Measurements from ENCODE around the gene CBARP. TPM values are rescaled to one million over a fixed set of nuclear protein-coding genes. Genes with fewer than 3 reads are reported as not detected.

CBARP gene
- polyA plus RNA-seq, 3 donors from 2014 or later = not detected

DNA sequence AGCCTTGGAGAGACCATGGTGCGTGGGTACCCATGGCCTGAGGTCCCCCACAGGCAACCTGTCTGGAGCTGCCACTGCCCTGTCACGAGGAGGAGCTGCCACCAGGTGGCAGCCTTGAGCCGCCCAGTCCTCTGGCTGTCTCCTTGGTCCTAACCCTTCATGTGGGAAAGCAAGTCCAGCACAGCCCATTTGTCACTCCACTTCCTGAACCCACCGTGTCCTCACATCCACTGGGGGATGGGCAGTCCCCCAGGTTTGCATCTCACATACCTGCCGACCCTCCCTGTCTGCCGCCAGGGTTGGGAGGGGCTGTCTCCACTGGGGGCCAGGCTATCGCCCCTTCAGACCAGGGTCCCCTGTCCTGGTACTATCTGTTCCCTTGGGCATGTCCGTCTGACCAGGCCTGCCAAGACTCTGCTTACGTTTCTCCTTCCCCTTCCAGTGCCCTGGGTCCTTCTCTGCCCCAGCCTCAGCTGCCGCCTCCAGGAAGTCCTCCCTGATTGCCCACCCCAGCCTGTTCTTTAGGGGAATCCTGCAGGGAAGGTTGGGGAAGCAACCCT is 42.1 kb upstream of the CBARP start:
- H3K4me3 Mint-ChIP-seq = peak overlapping the region in 4 of 5 donors; percentile 33 to 64 (median 44)
- DNase-seq = peak; percentile 75 to 81 (median 77)
- H3K27me3 Mint-ChIP-seq (ENCODE audit: low read depth in 3 of 3) = peaks cover 3 to 9% (median 5%) of the 10 kb centered on the region in 3 donors
- peaks cover 12 to 14% of the 10 kb centered on the region in 2 donors for H3K4me1 Mint-ChIP-seq
- H3K36me3 Mint-ChIP-seq = peaks cover 0 to 5% (median 3%) of the 10 kb centered on the region in 3 donors
- peak overlapping the region in 5 of 6 donors; percentile 40 to 84 (median 52) for H3K27ac Mint-ChIP-seq
- peaks cover 0 to 3% (median 0%) of the 10 kb centered on the region in 6 donors for H3K9me3 Mint-ChIP-seq

DNA sequence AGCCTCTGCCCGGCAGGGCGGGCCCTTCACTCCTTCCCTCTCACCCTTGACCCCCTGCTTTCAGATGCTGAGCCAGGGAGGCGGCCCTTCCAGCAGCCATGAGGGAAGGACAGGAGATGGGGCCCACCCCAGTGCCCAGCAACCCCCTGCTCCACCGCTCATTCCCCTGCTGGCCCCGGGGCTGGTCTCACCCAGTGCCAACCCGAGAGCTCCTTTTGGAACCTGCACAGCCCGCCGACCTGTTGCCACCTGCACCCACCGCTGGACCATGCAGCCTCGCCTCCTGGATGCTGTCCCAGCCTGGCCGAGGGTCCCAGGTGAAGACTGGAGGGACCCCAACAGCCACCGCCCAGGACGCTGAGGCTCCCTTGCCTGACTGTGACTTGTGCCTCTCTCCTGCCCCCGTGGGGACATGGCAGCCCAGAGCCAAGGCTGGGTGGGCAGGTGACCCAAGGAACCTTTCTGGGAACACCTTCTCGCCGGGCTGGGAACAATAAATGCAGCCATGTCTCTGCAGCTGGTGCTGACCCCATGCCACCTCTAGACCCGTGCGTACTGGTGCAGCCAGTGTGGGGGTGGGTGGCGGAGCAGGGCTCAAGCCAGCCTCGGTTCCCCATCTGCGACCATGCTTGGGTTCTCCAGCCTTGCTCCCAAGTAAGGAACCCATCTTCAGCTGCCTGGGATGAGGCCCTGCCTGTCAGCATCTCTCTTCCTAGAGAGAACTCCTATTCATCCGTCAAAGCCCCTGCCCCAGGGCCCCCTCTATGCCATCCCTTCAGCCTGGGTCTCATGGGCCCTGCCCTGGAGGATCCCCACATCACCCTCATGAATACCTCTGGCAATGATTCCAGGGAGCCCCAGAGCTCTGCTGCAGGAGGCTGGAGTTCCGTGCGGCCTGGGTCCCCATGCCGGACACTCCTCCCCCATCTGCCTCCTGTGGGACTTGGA is 41.2 kb upstream of the CBARP start:
- H3K4me3 Mint-ChIP-seq = no peak overlapping the region
- H3K36me3 Mint-ChIP-seq = peaks cover 0 to 6% (median 3%) of the 10 kb centered on the region in 3 donors
- H3K9me3 Mint-ChIP-seq = no peaks in the 10 kb centered on the region
- DNase-seq = no peak
- H3K27me3 Mint-ChIP-seq (ENCODE audit: low read depth in 3 of 3) = peaks cover 0 to 7% (median 3%) of the 10 kb centered on the region in 3 donors
- no peak overlapping the region for H3K27ac Mint-ChIP-seq
- H3K4me1 Mint-ChIP-seq = peaks cover 12 to 14% of the 10 kb centered on the region in 2 donors

DNA sequence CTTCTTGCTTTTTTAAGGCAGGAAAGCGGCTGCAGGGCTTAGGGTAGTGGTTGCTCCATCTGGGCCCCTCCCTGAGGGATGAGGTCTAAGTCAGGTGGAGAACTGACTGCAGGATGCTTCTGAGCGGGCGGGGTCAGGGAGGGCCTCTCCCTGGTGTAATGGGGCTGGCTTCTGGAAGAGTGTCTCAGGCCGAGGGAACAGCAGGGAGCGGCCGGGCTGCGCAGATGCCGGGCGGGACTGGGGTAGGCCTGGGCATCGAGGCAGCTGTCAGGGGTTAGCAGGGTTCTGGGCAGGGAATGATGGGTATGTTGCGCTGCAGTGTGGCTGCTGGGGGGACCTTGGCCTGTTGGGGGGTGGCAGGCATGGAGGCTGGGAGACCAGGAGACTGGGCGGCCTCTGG is 40.3 kb upstream of the CBARP start:
- Mint-ChIP-seq H3K36me3 (peaks cover 5 to 13% (median 10%) of the 10 kb centered on the region in 3 donors), H3K27ac (peak overlapping the region in 3 of 6 donors; percentile 24 to 53 (median 50)), H3K9me3 (no peaks in the 10 kb centered on the region), H3K4me3 (peak overlapping the region in 3 of 5 donors; percentile 18 to 40 (median 38)), H3K27me3 (ENCODE audit: low read depth in 3 of 3) (peaks cover 3 to 13% (median 6%) of the 10 kb centered on the region in 3 donors), H3K4me1 (peaks cover 19 to 23% of the 10 kb centered on the region in 2 donors)
- DNase-seq = no peak

DNA sequence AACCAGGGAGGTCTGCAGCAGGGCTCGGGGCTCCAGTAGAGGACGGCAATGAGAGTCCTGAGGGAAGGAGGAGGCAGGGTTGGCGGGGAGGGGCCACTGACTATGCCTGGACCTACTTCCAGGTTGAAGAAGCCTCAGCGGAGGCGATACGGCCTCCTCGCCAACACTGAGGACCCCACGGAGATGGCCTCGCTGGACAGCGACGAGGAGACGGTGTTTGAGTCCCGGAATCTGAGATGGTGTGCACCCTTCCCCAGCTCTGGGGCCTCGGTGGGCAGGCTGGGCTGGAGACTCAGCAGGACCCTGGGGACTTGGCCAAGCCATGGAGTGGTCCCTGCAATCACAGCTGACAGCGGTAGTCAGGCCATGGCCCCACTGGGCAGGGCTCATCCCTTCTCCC is 39.3 kb upstream of the CBARP start:
- Mint-ChIP-seq H3K9me3 (no peaks in the 10 kb centered on the region), H3K36me3 (peaks cover 10 to 17% (median 14%) of the 10 kb centered on the region in 3 donors), H3K4me3 (peak overlapping the region; percentile 76 to 85 (median 83)), H3K27me3 (ENCODE audit: low read depth in 3 of 3) (peaks cover 6 to 22% (median 12%) of the 10 kb centered on the region in 3 donors), H3K27ac (peak overlapping the region; percentile 77 to 90 (median 87)), H3K4me1 (peaks cover 28 to 33% of the 10 kb centered on the region in 2 donors)
- no peak for DNase-seq

DNA sequence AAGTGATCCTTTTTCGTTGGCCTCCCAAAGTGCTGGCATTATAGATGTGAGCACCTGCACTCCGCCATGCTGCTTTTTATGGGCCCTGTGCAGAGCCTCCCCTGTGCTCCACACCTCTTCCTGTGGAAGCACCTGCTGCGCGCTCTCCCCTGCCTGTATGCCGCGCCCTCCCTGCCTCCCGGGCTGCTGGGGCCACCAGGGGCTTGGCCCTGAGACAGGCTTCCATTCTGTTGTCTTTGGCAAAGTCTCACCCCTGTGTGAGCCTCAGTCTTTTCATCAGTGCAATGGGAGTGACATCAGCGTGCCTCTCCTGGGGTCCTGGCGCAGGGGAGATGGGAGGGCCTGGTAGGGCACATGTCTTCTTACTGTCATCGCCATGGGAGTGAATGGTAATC is 38.8 kb upstream of the CBARP start:
- Mint-ChIP-seq H3K36me3 (peaks cover 10 to 21% (median 14%) of the 10 kb centered on the region in 3 donors), H3K4me3 (peak overlapping the region; percentile 76 to 85 (median 83)), H3K4me1 (peaks cover 32 to 37% of the 10 kb centered on the region in 2 donors), H3K27me3 (ENCODE audit: low read depth in 3 of 3) (peaks cover 6 to 22% (median 16%) of the 10 kb centered on the region in 3 donors), H3K9me3 (no peaks in the 10 kb centered on the region), H3K27ac (peak overlapping the region; percentile 77 to 90 (median 87))
- DNase-seq = no peak

DNA sequence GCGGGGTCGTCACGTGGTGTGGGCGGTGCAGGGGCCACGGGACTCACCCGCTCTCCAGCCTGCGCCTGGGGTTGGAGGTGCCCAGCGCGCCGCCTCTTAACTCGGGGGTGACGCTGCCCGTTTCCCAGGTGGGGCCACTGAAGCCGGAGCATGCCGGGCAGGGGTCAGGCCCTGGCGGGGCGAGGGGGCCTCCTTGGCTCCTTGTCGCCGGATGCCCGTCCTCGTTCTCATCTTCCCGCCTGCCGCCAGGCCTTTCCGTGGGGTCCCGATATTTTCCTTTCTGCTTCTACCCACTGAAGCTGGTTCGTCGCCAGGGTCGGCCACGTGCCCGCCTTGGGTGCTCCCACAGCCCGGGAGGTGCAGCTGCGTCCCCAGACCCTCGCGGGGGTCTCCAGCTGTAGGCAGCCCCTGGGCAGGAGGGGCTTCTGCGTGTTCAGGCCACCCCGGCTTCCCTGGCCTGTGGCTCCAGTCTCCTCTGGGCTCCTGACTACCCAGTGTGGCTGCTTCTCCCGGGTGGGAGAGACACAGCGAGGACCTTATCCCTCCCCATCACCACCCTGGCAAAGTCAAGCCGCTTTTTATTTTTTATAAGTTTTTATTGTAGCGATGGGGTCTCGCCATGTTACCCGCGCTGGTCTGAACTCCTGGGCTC is 38.3 kb upstream of the CBARP start:
- Mint-ChIP-seq H3K27me3 (ENCODE audit: low read depth in 3 of 3) (peaks cover 11 to 27% (median 22%) of the 10 kb centered on the region in 3 donors), H3K4me3 (peak overlapping the region; percentile 80 to 85 (median 83)), H3K36me3 (peaks cover 10 to 26% (median 14%) of the 10 kb centered on the region in 3 donors), H3K4me1 (peaks cover 37 to 43% of the 10 kb centered on the region in 2 donors), H3K9me3 (no peaks in the 10 kb centered on the region), H3K27ac (peak overlapping the region; percentile 84 to 96 (median 94))
- DNase-seq = no peak

DNA sequence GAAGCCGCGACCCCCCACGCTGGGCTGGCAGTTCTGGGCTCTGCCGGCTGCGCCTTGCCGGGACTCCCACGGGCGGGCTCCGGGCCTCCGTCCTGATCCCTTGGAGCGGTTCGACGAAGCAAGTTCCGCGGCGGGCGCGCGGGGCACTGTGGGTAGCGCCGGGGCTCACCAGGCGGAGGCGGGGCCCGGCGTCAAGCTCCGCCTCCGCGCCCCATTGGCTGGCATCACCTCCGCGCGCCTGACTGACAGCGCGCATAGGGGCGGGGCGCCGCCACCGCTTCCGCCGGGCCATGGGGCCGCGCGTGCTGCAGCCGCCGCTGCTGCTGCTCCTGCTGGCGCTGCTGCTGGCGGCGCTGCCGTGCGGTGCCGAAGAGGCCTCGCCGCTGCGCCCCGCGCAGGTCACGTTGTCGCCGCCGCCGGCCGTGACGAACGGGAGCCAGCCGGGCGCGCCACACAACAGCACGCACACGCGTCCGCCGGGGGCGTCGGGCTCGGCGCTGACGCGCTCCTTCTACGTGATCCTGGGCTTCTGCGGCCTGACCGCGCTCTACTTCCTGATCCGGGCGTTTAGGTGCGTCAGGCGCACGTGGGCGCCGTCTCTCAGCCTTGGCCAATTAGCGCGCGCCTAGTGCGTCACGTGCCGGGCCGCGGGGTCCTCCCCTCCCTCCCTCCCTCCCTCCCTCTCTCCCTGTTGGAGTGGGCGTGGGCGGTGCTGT is 37.6 kb upstream of the CBARP start, which contains the start of gene FAM174C:
FAM174C (plus strand) TSS at position 271 of the 716 bp plus-strand sequence; CDS start at position 291, 20 bp downstream.
- peaks cover 10 to 32% (median 14%) of the 10 kb centered on the region in 3 donors for H3K36me3 Mint-ChIP-seq
- peak within 1 kb of the TSS; percentile 84 to 96 (median 94) for H3K27ac Mint-ChIP-seq
- peaks cover 43 to 49% of the 10 kb centered on the region in 2 donors for H3K4me1 Mint-ChIP-seq
- peak; percentile 95 to 97 (median 96) for DNase-seq
- no peaks in the 10 kb centered on the region for H3K9me3 Mint-ChIP-seq
- peaks cover 16 to 34% (median 27%) of the 10 kb centered on the region in 3 donors for H3K27me3 Mint-ChIP-seq (ENCODE audit: low read depth in 3 of 3)
- H3K4me3 Mint-ChIP-seq = peak within 1 kb of the TSS; percentile 80 to 85 (median 83)

DNA sequence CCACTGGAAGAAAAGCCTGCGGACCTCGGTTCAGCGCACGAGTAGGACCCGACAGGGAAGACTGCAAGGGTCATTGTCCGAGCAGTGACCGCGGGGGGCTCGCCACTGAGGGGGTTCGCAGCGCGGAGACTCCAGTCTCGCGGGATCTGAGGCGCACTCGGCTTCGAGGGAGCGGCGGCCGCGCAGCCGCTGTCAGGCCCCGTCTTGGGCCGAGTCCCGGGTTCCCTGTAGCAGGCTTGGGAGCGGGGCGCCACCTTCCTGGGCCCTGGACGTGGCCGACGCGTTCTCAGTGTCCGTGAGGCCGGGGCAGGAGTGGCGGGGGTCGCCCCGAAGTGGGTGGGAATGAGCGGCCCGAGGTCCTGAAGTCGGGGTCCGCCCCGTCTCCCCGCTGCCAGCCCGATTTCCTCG is 37.1 kb upstream of the CBARP start:
- H3K4me1 Mint-ChIP-seq = peaks cover 48 to 54% of the 10 kb centered on the region in 2 donors
- no peak for DNase-seq
- peaks cover 13 to 35% (median 17%) of the 10 kb centered on the region in 3 donors for H3K36me3 Mint-ChIP-seq

DNA sequence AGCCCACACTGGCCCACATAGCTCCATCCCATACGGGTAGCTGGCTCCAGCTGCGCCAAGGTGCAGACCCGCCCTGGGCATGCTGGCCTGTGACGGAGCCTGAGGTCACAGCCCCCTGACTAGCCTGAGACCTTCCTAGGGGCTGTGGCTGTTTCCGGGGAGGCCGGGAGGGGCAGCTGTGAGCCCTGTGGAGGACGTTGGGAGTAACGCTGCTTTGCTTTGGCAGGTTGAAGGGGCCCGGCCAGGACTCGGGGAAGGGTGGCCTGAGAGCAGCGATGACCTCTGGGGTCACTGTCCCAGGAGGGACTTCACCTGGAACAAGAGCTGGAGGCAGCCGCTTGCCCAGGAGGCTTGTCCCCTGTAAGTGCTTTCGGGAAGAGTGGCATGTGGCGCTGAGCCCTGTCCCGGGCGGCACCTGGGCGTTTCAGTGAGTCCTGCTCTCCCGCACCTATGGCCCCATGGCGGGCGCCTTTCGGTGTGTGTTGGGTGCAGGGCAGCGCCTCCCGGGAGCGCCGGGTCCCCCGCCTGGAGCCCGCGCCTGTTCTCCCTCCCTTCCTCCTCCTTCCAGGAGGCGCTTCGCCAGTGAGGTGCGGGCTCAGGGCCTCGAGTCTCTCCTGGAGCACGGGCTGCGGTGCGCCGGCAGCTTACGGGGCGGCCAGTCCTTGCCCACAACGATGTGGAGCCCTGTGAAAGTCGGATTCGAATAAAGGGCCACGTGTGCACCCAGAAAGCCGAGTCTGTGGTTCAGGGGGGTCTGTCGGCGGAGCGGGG is 36.5 kb upstream of the CBARP start:
- H3K9me3 Mint-ChIP-seq = no peaks in the 10 kb centered on the region
- H3K27me3 Mint-ChIP-seq (ENCODE audit: low read depth in 3 of 3) = peaks cover 21 to 42% (median 35%) of the 10 kb centered on the region in 3 donors
- peak overlapping the region; percentile 53 to 78 (median 64) for H3K4me3 Mint-ChIP-seq
- DNase-seq = no peak
- peak overlapping the region; percentile 66 to 92 (median 82) for H3K27ac Mint-ChIP-seq
- H3K4me1 Mint-ChIP-seq = peaks cover 47 to 51% of the 10 kb centered on the region in 2 donors
- peaks cover 13 to 31% (median 14%) of the 10 kb centered on the region in 3 donors for H3K36me3 Mint-ChIP-seq

More for the DNA sequence above, 37.1 kb upstream of the CBARP start:
- Mint-ChIP-seq H3K4me3 (peak overlapping the region in 3 of 5 donors; percentile 18 to 65 (median 33)), H3K9me3 (no peaks in the 10 kb centered on the region), H3K27ac (peak overlapping the region in 3 of 6 donors; percentile 64 to 83 (median 78)), H3K27me3 (ENCODE audit: low read depth in 3 of 3) (peaks cover 22 to 37% (median 33%) of the 10 kb centered on the region in 3 donors)

DNA sequence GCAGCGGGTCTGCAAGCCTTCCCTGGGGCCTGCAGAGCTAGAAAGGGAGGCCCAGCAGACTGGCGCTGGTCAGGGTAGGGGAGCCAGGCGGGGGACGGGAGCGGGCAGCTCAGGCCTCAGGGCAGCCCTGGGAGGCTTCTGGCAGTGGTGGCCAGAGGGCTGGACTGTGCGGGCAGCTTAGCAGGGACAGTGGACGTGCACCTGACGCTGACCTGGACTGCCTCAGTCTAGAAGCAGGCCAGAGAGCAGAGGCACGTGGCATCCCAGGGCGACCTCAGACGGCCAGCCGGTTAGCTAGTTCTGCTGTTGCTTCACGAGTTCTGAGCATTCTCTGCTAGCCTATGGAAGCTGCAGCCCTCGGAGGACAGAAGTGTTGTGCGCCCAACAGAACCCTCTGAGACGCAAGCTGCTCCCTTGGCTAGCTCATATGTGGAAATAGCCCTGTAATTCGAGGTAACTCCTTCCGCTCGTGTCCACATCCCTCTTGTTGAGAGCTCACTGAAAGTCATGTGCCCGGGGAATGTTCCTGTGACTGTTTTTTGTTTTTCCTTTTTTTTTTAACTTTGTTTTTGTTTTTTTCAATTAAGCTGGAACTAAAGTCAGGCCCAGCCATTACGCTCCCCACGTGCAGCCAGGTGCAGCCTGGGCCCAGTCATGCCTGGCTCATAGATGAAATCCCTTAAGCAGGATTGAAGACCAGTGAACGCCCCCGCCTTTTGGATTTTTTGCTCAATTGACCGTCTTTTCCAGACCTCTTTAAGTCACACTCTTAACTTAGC is 35.6 kb upstream of the CBARP start:
- Mint-ChIP-seq H3K4me1 (peaks cover 51 to 57% of the 10 kb centered on the region in 2 donors), H3K9me3 (no peaks in the 10 kb centered on the region), H3K4me3 (peak overlapping the region; percentile 56 to 78 (median 64)), H3K27me3 (ENCODE audit: low read depth in 3 of 3) (peaks cover 25 to 46% (median 41%) of the 10 kb centered on the region in 3 donors), H3K36me3 (peaks cover 13 to 31% (median 14%) of the 10 kb centered on the region in 3 donors), H3K27ac (peak overlapping the region; percentile 66 to 92 (median 79))
- DNase-seq = no peak

DNA sequence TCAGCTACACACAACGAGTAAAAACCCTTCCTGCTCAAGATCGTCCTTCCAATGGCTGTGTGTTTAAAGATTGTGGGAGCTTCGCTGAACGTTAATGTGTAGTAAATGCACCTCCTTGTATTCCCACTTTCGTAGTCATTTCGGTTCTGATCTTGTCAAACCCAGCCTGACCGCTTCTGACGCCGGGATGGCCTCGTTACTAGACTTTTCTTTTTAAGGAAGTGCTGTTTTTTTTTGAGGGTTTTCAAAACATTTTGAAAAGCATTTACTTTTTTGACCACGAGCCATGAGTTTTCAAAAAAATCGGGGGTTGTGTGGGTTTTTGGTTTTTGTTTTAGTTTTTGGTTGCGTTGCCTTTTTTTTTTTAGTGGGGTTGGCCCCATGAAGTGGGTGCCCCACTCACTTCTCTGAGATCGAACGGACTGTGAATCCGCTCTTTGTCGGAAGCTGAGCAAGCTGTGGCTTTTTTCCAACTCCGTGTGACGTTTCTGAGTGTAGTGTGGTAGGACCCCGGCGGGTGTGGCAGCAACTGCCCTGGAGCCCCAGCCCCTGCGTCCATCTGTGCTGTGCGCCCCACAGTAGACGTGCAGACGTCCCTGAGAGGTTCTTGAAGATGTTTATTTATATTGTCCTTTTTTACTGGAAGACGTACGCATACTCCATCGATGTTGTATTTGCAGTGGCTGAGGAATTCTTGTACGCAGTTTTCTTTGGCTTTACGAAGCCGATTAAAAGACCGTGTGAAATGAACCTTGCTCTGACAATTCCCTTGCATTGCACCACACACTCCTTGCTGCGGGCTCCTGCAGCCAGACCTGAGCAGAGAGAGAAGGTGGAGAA is 34.8 kb upstream of the CBARP start:
- Mint-ChIP-seq H3K27me3 (ENCODE audit: low read depth in 3 of 3) (peaks cover 27 to 47% (median 42%) of the 10 kb centered on the region in 3 donors), H3K36me3 (peaks cover 13 to 31% (median 14%) of the 10 kb centered on the region in 3 donors), H3K4me1 (peaks cover 58 to 64% of the 10 kb centered on the region in 2 donors), H3K4me3 (peak overlapping the region; percentile 49 to 67 (median 56)), H3K27ac (peak overlapping the region; percentile 22 to 84 (median 68)), H3K9me3 (no peaks in the 10 kb centered on the region)
- no peak for DNase-seq
